GM10248 (cell line): ENCODE results near the gene CARD11.

Experiments
- CTCF ChIA-PET: fragments of 300-600 bp; sonication (Branson Sonifier 250); formaldehyde crosslinking; extraction: SDS; loops from one replicate; lab custom pipeline; 2021; ENCODE audit warnings: antibody characterized with exemption; lab: Yijun Ruan, JAX
- POLR2A ChIA-PET: fragments of 350-650 bp; sonication (Branson Sonifier 250); formaldehyde crosslinking; extraction: SDS; loops from one replicate; lab custom pipeline; 2020; ENCODE audit warnings: antibody characterized with exemption; lab: Yijun Ruan, JAX
- DNase-seq: peaks from one replicate; pipeline ENCODE4 v3.0.0; 2012; ENCODE audit errors: extremely low spot score
- TF ChIP-seq, protein P1 (sequence below): IDR thresholded peaks from 2 replicates; pipeline ENCODE4 v1.5.1; 2012; ENCODE audit warnings: mild to moderate bottlenecking, low read depth; ENCODE audit errors: extremely low read depth, missing control alignments, control extremely low read depth

The CARD11 gene

DNA sequence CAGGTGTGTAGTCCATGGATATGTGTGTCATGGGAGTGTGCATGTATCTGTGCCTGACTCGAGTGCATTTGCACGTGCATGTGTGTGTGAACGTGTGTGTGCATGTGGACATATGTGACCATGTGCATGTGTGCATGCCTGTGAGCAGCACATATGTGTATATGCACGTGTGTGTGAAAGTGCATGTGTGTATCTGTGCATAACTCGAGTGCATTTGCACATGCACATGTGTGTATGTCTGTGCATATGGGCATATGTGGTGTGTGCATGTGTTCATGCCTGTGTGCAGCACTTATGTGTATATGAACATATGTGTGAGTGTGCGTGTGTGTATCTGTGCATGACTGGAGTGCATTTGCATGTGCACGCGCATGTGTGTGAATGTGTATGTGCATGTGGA is 164.3 kb downstream of the CARD11 start:
- ChIA-PET CTCF (no interaction called here), POLR2A (no interaction called here)
- TF ChIP-seq, protein P1, sequence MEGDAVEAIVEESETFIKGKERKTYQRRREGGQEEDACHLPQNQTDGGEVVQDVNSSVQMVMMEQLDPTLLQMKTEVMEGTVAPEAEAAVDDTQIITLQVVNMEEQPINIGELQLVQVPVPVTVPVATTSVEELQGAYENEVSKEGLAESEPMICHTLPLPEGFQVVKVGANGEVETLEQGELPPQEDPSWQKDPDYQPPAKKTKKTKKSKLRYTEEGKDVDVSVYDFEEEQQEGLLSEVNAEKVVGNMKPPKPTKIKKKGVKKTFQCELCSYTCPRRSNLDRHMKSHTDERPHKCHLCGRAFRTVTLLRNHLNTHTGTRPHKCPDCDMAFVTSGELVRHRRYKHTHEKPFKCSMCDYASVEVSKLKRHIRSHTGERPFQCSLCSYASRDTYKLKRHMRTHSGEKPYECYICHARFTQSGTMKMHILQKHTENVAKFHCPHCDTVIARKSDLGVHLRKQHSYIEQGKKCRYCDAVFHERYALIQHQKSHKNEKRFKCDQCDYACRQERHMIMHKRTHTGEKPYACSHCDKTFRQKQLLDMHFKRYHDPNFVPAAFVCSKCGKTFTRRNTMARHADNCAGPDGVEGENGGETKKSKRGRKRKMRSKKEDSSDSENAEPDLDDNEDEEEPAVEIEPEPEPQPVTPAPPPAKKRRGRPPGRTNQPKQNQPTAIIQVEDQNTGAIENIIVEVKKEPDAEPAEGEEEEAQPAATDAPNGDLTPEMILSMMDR: no peak
- DNase-seq: no peak

DNA sequence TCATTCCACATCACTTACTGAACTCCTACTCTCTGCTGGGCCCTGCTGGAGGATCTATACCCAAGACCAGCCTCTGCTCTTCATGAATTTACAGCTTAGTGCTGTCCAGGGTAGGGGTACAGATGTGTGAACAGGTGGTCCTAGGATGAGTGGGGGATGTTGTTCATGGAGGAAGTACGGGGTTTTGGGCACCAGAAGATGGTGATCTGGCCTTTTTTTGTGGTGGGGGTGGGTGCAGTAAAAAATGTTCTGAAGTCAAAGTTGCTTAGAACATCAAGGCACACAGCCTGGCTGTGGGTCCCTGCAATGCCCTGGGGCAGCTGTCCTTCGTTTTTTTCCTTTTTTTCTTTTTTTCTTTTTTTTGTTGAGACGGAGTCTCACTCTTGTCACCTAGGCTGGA is 165.4 kb downstream of the CARD11 start:
- ChIA-PET CTCF (interaction anchor here (1.1 to 3.3 kb wide), 3 partner anchors 11 to 15 kb away, joined by 3 to 17 read pairs (median 4); no protein-coding TSS in a partner anchor), POLR2A (no interaction called here)
- DNase-seq: no peak
- TF ChIP-seq, protein P1: no peak

- CTCF ChIA-PET: interaction anchor here (1.4 to 3.3 kb wide), 3 partner anchors 11 to 278 kb away, joined by 3 to 17 read pairs (median 5); no protein-coding TSS in a partner anchor
- POLR2A ChIA-PET: no interaction called here
- no peak for DNase-seq
- TF ChIP-seq, protein P1: no peak
Observed at GRCh38 chr7:2876031-2876731, 167.5 kb downstream of the CARD11 start.

DNA sequence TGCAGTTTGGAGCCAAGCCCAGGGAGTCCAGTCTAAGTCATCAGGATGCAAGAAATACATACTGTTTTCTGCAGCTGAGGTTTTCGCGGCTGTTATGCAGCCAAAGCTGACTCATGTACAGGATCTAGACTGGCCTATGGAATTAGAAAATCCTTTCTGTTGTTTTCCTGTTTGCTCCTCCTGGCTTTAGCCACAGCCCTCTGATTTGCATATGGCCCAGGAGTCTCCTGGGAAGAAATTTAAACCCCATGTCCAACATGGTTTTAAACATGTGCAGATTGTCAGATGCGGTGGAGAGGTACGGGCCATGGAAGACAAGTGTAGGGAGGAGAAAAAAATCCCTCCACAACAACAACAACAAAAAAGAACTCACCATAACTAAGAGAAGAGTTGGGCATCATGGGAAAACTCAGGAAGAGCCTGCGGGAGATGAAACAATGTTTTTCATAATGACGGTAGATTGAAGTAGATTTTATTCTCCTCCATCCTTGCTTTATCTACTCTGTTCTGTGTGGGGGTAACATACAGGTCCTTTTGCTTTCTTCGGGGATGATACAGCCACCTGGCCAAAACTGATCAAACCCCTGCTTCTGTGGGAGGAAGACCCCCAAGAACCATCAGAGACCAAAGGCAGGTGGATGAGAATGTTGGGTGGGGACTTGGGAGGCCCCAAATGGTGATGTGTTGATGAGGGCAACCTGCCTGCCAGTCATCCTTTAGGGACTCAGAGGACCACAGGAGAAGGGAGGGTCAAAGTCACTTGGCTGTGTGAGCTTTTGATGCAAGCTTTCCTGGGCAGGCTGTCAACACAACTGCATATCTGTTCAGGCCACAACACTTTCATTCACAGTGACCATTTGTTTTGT is 169.7 kb downstream of the CARD11 start:
- TF ChIP-seq, protein P1: no peak
- ChIA-PET CTCF (interaction anchor here (1.0 kb wide), 1 partner anchor 9 kb away, joined by 3 read pairs; no protein-coding TSS in a partner anchor), POLR2A (no interaction called here)
- DNase-seq: peak; percentile 8

GRCh38 chr7:2873146-2873545 is 170.5 kb downstream of the CARD11 start:
- TF ChIP-seq, protein P1: no peak
- CTCF ChIA-PET: no interaction called here
- POLR2A ChIA-PET: no interaction called here
- no peak for DNase-seq

- ChIA-PET CTCF (no interaction called here), POLR2A (no interaction called here)
- TF ChIP-seq, protein P1: no peak
- DNase-seq: no peak
Observed at GRCh38 chr7:2872296-2872874, 171.3 kb downstream of the CARD11 start.
